Measurements from ENCODE around the gene CHD9. TPM values are rescaled to one million over a fixed set of nuclear protein-coding genes. Genes with fewer than 3 reads are reported as not detected.
"Not testable (repeated sequence)": the region's sequence is repeated elsewhere in the genome, so short reads cannot be mapped to it uniquely, and the experiment has no call there.

Gene CHD9
- total RNA-seq, 4 donors from 2014 or later: 45.2 to 64.0 (median 49.5) TPM

DNA sequence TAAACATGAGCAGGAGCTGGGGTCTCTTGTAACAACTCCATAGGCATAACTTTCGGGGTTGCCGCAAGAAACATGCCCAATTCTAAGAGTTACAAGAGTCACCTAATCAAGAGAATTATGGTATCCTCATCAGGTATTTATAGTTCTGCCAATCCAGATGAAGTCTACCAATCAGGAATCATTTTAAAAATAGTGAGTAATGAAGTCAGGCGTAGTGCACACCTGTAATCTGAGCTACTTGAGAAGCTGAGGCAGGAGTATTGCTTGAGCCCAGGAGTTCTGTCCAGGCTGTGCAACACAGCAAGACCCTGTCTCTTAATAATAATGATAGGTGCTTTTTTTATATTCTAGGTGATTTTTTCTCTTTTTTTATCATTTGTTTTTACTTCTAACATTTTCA, 251.0 kb downstream of the CHD9 start:
- Histone ChIP-seq H3K4me3 (no peak overlapping the region), H3K36me3 (peaks cover 53 to 96% (median 72%) of the 10 kb centered on the region in 4 donors), H3K9me3 (no peaks in the 10 kb centered on the region), H3K27ac (replicated peaks in 1 of 4) (no peak overlapping the region), H3K4me1 (no peaks in the 10 kb centered on the region), H3K27me3 (no peaks in the 10 kb centered on the region)
- intact Hi-C loops (cut with DNase I): no loop called here
- TF ChIP-seq POLR2A (IDR thresholded peaks at IDR 0.05; ENCODE audit: low read depth): no peak
- TF ChIP-seq, protein P1, sequence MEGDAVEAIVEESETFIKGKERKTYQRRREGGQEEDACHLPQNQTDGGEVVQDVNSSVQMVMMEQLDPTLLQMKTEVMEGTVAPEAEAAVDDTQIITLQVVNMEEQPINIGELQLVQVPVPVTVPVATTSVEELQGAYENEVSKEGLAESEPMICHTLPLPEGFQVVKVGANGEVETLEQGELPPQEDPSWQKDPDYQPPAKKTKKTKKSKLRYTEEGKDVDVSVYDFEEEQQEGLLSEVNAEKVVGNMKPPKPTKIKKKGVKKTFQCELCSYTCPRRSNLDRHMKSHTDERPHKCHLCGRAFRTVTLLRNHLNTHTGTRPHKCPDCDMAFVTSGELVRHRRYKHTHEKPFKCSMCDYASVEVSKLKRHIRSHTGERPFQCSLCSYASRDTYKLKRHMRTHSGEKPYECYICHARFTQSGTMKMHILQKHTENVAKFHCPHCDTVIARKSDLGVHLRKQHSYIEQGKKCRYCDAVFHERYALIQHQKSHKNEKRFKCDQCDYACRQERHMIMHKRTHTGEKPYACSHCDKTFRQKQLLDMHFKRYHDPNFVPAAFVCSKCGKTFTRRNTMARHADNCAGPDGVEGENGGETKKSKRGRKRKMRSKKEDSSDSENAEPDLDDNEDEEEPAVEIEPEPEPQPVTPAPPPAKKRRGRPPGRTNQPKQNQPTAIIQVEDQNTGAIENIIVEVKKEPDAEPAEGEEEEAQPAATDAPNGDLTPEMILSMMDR (IDR thresholded peaks at IDR 0.05): no peak
- TF ChIP-seq EP300 (IDR thresholded peaks at IDR 0.05): no peak
- no peak for TF ChIP-seq POLR2AphosphoS5 (IDR thresholded peaks at IDR 0.05)
- WGBS: 97% methylated on average over 2 of the region's 3 CpGs
- no peak for DNase-seq (ENCODE audit: extremely low spot score)

DNA sequence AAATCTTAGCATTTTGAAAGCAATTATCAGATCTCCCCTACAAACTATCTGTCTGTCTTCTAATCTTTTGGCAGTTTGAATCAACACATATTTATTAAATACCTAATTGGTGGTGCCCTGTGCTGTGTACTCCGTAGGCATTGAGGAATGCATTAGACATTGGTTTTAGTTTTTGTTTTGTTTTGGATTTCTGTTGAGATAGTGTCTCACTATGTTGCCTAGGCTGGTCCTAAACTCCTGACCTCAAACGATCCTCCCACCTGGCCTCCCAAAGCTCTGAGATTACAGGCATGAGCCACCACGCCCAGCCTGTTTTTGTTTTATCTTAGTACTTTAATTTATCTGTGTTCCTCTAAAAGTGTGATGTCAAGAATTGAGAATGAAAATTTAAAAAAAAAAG, 254.7 kb downstream of the CHD9 start:
- Histone ChIP-seq H3K4me3 (no peak overlapping the region), H3K36me3 (peaks cover 59 to 100% (median 86%) of the 10 kb centered on the region in 4 donors), H3K27ac (replicated peaks in 1 of 4) (no peak overlapping the region), H3K27me3 (no peaks in the 10 kb centered on the region), H3K4me1 (no peaks in the 10 kb centered on the region), H3K9me3 (no peaks in the 10 kb centered on the region)
- 95% methylated on average over 3 of the region's 3 CpGs for WGBS
- intact Hi-C loops (cut with DNase I): no loop called here
- no peak for DNase-seq (ENCODE audit: extremely low spot score)
- TF ChIP-seq EP300 (IDR thresholded peaks at IDR 0.05): no peak
- TF ChIP-seq POLR2AphosphoS5 (IDR thresholded peaks at IDR 0.05): no peak
- TF ChIP-seq, protein P1 (IDR thresholded peaks at IDR 0.05): no peak
- TF ChIP-seq POLR2A (IDR thresholded peaks at IDR 0.05; ENCODE audit: low read depth): no peak

DNA sequence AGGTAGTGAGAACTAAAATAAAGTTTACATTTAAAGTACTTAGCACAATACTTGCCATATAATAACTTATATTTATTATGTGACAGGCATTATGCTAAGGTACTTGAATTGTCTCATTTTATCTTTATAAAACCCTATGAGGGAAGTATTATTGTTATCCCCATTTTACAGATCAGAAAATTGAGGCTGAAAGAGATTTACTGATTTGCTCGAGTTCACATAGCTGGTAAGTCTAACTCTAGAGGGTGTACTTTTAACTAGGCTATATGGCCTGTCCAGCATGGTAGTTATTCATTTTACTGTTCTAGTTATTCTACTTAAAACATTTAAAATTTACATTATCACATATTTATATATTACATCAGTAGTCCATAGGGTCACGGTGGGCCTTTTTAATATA, 266.2 kb downstream of the CHD9 start:
- no peak for TF ChIP-seq POLR2AphosphoS5 (IDR thresholded peaks at IDR 0.05)
- TF ChIP-seq, protein P1 (IDR thresholded peaks at IDR 0.05): no peak
- TF ChIP-seq EP300 (IDR thresholded peaks at IDR 0.05): no peak
- no peak for TF ChIP-seq POLR2A (IDR thresholded peaks at IDR 0.05; ENCODE audit: low read depth)
- Histone ChIP-seq H3K4me1 (no peaks in the 10 kb centered on the region), H3K27me3 (no peaks in the 10 kb centered on the region), H3K36me3 (peaks cover 54 to 96% (median 81%) of the 10 kb centered on the region in 4 donors), H3K4me3 (no peak overlapping the region), H3K9me3 (no peaks in the 10 kb centered on the region), H3K27ac (replicated peaks in 1 of 4) (no peak overlapping the region)
- WGBS: 97% methylated on average over 2 of the region's 2 CpGs
- no peak for DNase-seq (ENCODE audit: extremely low spot score)
- intact Hi-C loops (cut with DNase I): loop anchor here (5.0 kb wide), 1 partner anchor 34 kb away; no protein-coding TSS in a partner anchor

DNA sequence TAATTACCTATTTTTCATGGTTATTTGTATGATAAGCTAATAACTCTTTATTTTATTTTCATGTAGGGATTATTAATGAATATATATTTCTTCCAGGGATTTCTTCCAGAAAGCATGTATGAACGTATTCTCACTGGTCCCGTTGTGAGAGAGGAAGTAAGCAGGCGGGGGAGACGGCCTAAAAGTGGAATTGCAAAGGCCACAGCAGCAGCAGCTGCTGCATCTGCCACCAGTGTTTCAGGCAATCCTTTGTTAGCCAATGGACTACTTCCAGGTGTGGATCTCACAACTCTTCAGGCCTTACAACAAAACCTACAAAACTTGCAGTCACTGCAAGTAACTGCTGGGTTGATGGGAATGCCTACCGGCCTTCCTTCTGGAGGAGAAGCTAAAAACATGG, 269.1 kb downstream of the CHD9 start:
- Histone ChIP-seq H3K36me3 (peaks cover 41 to 67% (median 54%) of the 10 kb centered on the region in 4 donors), H3K4me1 (no peaks in the 10 kb centered on the region), H3K4me3 (no peak overlapping the region), H3K27me3 (no peaks in the 10 kb centered on the region), H3K27ac (replicated peaks in 1 of 4) (no peak overlapping the region), H3K9me3 (no peaks in the 10 kb centered on the region)
- no peak for TF ChIP-seq POLR2AphosphoS5 (IDR thresholded peaks at IDR 0.05)
- TF ChIP-seq, protein P1 (IDR thresholded peaks at IDR 0.05): no peak
- TF ChIP-seq EP300 (IDR thresholded peaks at IDR 0.05): no peak
- TF ChIP-seq POLR2A (IDR thresholded peaks at IDR 0.05; ENCODE audit: low read depth): no peak
- intact Hi-C loops (cut with DNase I): loop anchor here (5.0 kb wide), 1 partner anchor 37 kb away; no protein-coding TSS in a partner anchor
- no peak for DNase-seq (ENCODE audit: extremely low spot score)
- 83% methylated on average over 5 of the region's 5 CpGs for WGBS

DNA sequence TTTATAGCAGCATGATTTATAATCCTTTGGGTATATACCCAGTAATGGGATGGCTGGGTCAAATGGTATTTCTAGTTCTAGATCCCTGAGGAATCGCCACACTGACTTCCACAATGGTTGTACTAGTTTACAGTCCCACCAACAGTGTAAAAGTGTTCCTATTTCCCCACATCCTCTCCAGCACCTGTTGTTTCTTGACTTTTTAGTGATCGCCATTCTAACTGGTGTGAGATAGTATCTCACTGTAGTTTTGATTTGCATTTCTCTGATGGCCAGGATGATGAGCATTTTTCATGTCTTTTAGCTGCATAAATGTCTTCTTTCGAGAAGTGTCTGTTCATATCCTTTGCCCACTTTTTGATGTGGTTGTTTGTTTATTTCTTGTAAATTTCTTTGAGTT, 276.2 kb downstream of the CHD9 start:
- H3K36me3 ChIP-seq; H3K4me1 ChIP-seq; H3K9me3 ChIP-seq; H3K27me3 ChIP-seq; DNase-seq (ENCODE audit: extremely low spot score); H3K4me3 ChIP-seq; intact Hi-C loops (cut with DNase I); H3K27ac ChIP-seq (replicated peaks in 1 of 4): not testable (repeated sequence)
- WGBS: 100% methylated on average over 3 of the region's 3 CpGs
